A549 (cell line): ENCODE data around the gene FAM107B. TPM values are rescaled to one million over a fixed set of nuclear protein-coding genes. Genes with fewer than 3 reads are reported as not detected.

Experiments
- ATAC-seq, 2 experiments: fragments of 200-7000 bp in 1 of 2; fragments of >200 bp in 1 of 2; cut with Nextera tagmentation in 1 of 2; cut with Tn5 transposase in 1 of 2; 3 replicates each; pipeline versions ENCODE4 v1.8.0 to v1.9.1; 2018 to 2020; ENCODE audit warnings: mild to moderate bottlenecking in 1 of 2, moderate library complexity in 1 of 2
- CTCF ChIA-PET: fragments of 300-600 bp; sonication (Branson Sonifier 250); formaldehyde crosslinking; extraction: SDS; loops from one replicate; lab custom pipeline; 2021; ENCODE audit warnings: antibody characterized with exemption, inconsistent platforms; lab: Yijun Ruan, JAX
- POLR2A ChIA-PET: fragments of 350-600 bp; formaldehyde crosslinking; extraction: SDS; loops from one replicate; lab custom pipeline; 2021; ENCODE audit warnings: antibody characterized with exemption, inconsistent platforms; lab: Yijun Ruan, JAX
- DNase-seq, 2 experiments: peaks; one replicate each; pipeline versions ENCODE4 v3.0.0 to v3.0.0-alpha.2; 2011 to 2016; ENCODE audit warnings: low read depth in 1 of 2, low spot score in 1 of 2
- FAIRE-seq: peaks from 2 replicates; lab custom pipeline; 2011; peaks lifted over from hg19 to GRCh38; lab: Jason Lieb, UNC
- H3K27ac ChIP-seq, 2 experiments: fragments of >200 bp; sonication (Bioruptor Twin); formaldehyde crosslinking; 3 replicates each; pipeline ENCODE4 v1.5.1; 2016 to 2017
- H3K4me1 ChIP-seq: fragments of >200 bp; sonication (Bioruptor Twin); formaldehyde crosslinking; 3 replicates; pipeline ENCODE4 v1.6.1; 2016
- H3K4me2 ChIP-seq: fragments of >200 bp; sonication (Bioruptor Twin); formaldehyde crosslinking; 3 replicates; pipeline ENCODE4 v1.6.1; 2016
- H3K4me3 ChIP-seq: fragments of >200 bp; sonication (Bioruptor Twin); formaldehyde crosslinking; 3 replicates; pipeline ENCODE4 v1.5.1; 2016
- H3K9me3 ChIP-seq: fragments of >200 bp; sonication (Bioruptor Twin); formaldehyde crosslinking; 3 replicates; pipeline ENCODE4 v1.6.1; 2016
- ATOH8 ChIP-seq: fragments of 250-450 bp; sonication (Bioruptor Pico); IDR thresholded peaks from 2 replicates; pipeline ENCODE4 v1.5.0; 2020; ENCODE audit warnings: low read depth, mild to moderate bottlenecking, moderate library complexity
- BHLHE40 ChIP-seq: IDR thresholded peaks from 2 replicates; pipeline ENCODE4 v1.6.1; 2012; ENCODE audit warnings: low read depth, low read length, inconsistent platforms
- CBX2 ChIP-seq: fragments of 200-600 bp; sonication (generic); IDR thresholded peaks from 2 replicates; pipeline ENCODE4 v1.6.1; 2016; ENCODE audit warnings: low read depth, mild to moderate bottlenecking, borderline replicate concordance
- CBX8 ChIP-seq: fragments of 200-600 bp; sonication (generic); IDR thresholded peaks from 2 replicates; pipeline ENCODE4 v1.6.1; 2016
- CEBPB ChIP-seq, 2 experiments: fragments of >200 bp in 1 of 2; sonication (Bioruptor Twin) in 1 of 2; formaldehyde crosslinking in 1 of 2; IDR thresholded peaks; 2 replicates each; pipeline ENCODE4 v1.6.1; 2012 to 2016
- EHF ChIP-seq: fragments of 250-450 bp; sonication (Bioruptor Pico); IDR thresholded peaks from 2 replicates; pipeline ENCODE4 v1.5.0; 2020; ENCODE audit warnings: mild to moderate bottlenecking
- EHMT2 ChIP-seq: fragments of 200-600 bp; sonication (generic); IDR thresholded peaks from 2 replicates; pipeline ENCODE4 v1.6.1; 2016; ENCODE audit warnings: antibody characterized with exemption, low read depth, mild to moderate bottlenecking, moderate library complexity
- ESRRA ChIP-seq: fragments of 150-350 bp; IDR thresholded peaks from 2 replicates; pipeline ENCODE4 v1.6.1; 2014; ENCODE audit warnings: mild to moderate bottlenecking, low read length, borderline replicate concordance
- FOXS1 ChIP-seq: fragments of 250-450 bp; sonication (Bioruptor Pico); IDR thresholded peaks from 2 replicates; pipeline ENCODE4 v1.5.0; 2020; ENCODE audit warnings: mild to moderate bottlenecking, moderate library complexity
- GATA3 ChIP-seq: IDR thresholded peaks from 2 replicates; pipeline ENCODE4 v1.6.1; 2012; ENCODE audit warnings: borderline replicate concordance
- HES2 ChIP-seq: fragments of >200 bp; sonication (Bioruptor Twin); formaldehyde crosslinking; IDR thresholded peaks from 2 replicates; pipeline ENCODE4 v1.6.1; 2016
- HEYL ChIP-seq: fragments of 250-450 bp; sonication (Bioruptor Pico); IDR thresholded peaks from 2 replicates; pipeline ENCODE4 v1.8.0; 2021; ENCODE audit warnings: mild to moderate bottlenecking, moderate library complexity
- HOXB13 ChIP-seq: fragments of 250-450 bp; sonication (Bioruptor Pico); IDR thresholded peaks from 2 replicates; pipeline ENCODE4 v1.5.0; 2020; ENCODE audit warnings: low read depth, mild to moderate bottlenecking, moderate library complexity
- JUN ChIP-seq, 2 experiments: fragments of >200 bp; sonication (Bioruptor Twin); formaldehyde crosslinking; IDR thresholded peaks; 2 replicates in 1 of 2; 3 replicates in 1 of 2; pipeline ENCODE4 v1.6.1; 2016 to 2017
- MAFK ChIP-seq: fragments of 450-650 bp; IDR thresholded peaks from 2 replicates; pipeline ENCODE4 v1.6.1; 2014; ENCODE audit not compliant: partially characterized antibody
- MAZ ChIP-seq: fragments of 150-350 bp; IDR thresholded peaks from 2 replicates; pipeline ENCODE4 v1.6.1; 2014; ENCODE audit warnings: antibody characterized with exemption, low read depth, low read length, borderline replicate concordance
- NPAS2 ChIP-seq: fragments of 250-450 bp; sonication (Bioruptor Pico); IDR thresholded peaks from 2 replicates; pipeline ENCODE4 v1.8.0; 2022; ENCODE audit warnings: mild to moderate bottlenecking, moderate library complexity, borderline replicate concordance
- NR3C1 ChIP-seq: fragments of >200 bp; sonication (Bioruptor Twin); formaldehyde crosslinking; IDR thresholded peaks from 3 replicates; pipeline ENCODE4 v1.6.1; 2017
- POLR2A ChIP-seq: IDR thresholded peaks from 2 replicates; pipeline ENCODE4 v1.6.1; 2012; ENCODE audit warnings: mild to moderate bottlenecking, low read length
- POLR2AphosphoS2 ChIP-seq: conservative IDR thresholded peaks from 2 replicates; pipeline ENCODE4 v1.6.1; 2012; ENCODE audit warnings: low read length, improper control_type of control experiment, inconsistent platforms
- RFX5 ChIP-seq: fragments of 450-650 bp; IDR thresholded peaks from 2 replicates; pipeline ENCODE4 v1.7.1; 2014; ENCODE audit warnings: antibody characterized with exemption, mild to moderate bottlenecking, moderate library complexity
- RNF2 ChIP-seq: fragments of 200-600 bp; sonication (generic); IDR thresholded peaks from 2 replicates; pipeline ENCODE4 v1.6.1; 2016; ENCODE audit warnings: low read depth, mild to moderate bottlenecking, antibody characterized with exemption, moderate library complexity, borderline replicate concordance
- SMC3 ChIP-seq: fragments of >200 bp; sonication (Bioruptor Twin); formaldehyde crosslinking; IDR thresholded peaks from 3 replicates; pipeline ENCODE4 v1.6.1; 2018; ENCODE audit warnings: inconsistent platforms
- SREBF2 ChIP-seq: fragments of 450-650 bp; IDR thresholded peaks from 2 replicates; pipeline ENCODE4 v1.6.1; 2014; ENCODE audit warnings: mild to moderate bottlenecking, moderate library complexity
- TP53 ChIP-seq: fragments of 250-450 bp; sonication (Bioruptor Pico); IDR thresholded peaks from 2 replicates; pipeline ENCODE4 v1.5.0; 2021; ENCODE audit warnings: mild to moderate bottlenecking, moderate library complexity
- ZC3H11A ChIP-seq: fragments of 450-650 bp; IDR thresholded peaks from 2 replicates; pipeline ENCODE4 v1.6.1; 2014; ENCODE audit warnings: antibody characterized with exemption, mild to moderate bottlenecking
- ZFP36 ChIP-seq: fragments of 450-650 bp; IDR thresholded peaks from 2 replicates; pipeline ENCODE4 v1.6.1; 2014; ENCODE audit warnings: borderline replicate concordance; ENCODE audit not compliant: partially characterized antibody
- WGBS: methylation state at CpG from one replicate; pipeline ENCODE4 v1.1.6; 2017; ENCODE audit errors: missing lambda C conversion rate; 5-methylcytosine and 5-hydroxymethylcytosine counted together
- polyA plus RNA-seq, 4 experiments: library from polyadenylated mRNA; depleted of rRNA in 3 of 4; stranded (reverse); fragments of >200 nt; fragmentation: RNase III in 1 of 4; extraction: RNeasy Plus Mini Kit Qiagen cat#74134 plus additional on column Dnase treatment in 1 of 4; gene quantifications; 2 replicates in 3 of 4; 3 replicates in 1 of 4; pipeline ENCODE4 v1.2.3, GENCODE V29; 2011 to 2017
- TF ChIP-seq, protein P1 (sequence below): fragments of 200-600 bp; sonication (generic); IDR thresholded peaks from 2 replicates; pipeline ENCODE4 v1.6.1; 2016; ENCODE audit warnings: antibody characterized with exemption, mild to moderate bottlenecking, moderate library complexity
- TF ChIP-seq, protein P2 (sequence below): IDR thresholded peaks from 2 replicates; pipeline ENCODE4 v1.6.1; 2012
- TF ChIP-seq, protein P3 (sequence below): fragments of >200 bp; sonication (Bioruptor Twin); formaldehyde crosslinking; IDR thresholded peaks from 3 replicates; pipeline ENCODE4 v1.6.1; 2016

The FAM107B gene
- polyA plus RNA-seq, 2 of the 4 experiments (the other 2 are of a cell fraction): 99.9 to 173 TPM

DNA sequence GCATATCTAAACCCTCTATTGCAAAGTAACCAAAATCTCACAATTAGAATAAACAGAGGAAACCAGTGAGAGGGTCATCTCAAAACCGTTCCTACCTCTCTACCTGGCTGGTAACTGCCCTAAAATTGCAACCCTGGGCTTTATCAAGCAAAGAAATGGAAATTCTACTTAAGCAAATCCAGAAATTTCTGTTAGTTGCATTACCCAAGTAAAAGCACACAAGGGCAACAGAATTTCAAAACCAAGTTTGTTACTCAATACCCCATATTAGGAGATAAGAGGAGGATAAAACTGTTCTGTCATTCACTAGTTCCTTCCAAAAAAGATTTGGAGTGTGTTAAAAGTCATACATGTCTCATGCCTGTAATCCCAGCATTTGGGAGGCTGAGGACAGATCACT, 195.3 kb downstream of the FAM107B start:
- Histone ChIP-seq H3K9me3 (no peaks in the 10 kb centered on the region), H3K27ac (peak overlapping the region; percentile 83 to 88), H3K4me1 (peaks cover 83% of the 10 kb centered on the region), H3K4me3 (peak overlapping the region; percentile 21), H3K4me2 (peak overlapping the region; percentile 73)
- ChIA-PET CTCF (interaction anchor here (2.8 kb wide), 1 partner anchor 42 kb away, joined by 13 read pairs; no protein-coding TSS in a partner anchor), POLR2A (no interaction called here)
- TF ChIP-seq GATA3: no peak
- TF ChIP-seq HES2: peak; percentile 51; the same call in 1 of the 2 replicates
- peak; percentile 46 to 69; a peak in 2 of 4 replicates for TF ChIP-seq CEBPB (IDR thresholded peaks at IDR 0.05)
- no peak for DNase-seq
- no peak for FAIRE-seq
- 0 out of 6 replicates have a peak, but pooled peaks of 1 of the 2 experiments have one; percentile 9 for ATAC-seq
- WGBS: 35% methylated on average over 1 of the region's 1 CpG

DNA sequence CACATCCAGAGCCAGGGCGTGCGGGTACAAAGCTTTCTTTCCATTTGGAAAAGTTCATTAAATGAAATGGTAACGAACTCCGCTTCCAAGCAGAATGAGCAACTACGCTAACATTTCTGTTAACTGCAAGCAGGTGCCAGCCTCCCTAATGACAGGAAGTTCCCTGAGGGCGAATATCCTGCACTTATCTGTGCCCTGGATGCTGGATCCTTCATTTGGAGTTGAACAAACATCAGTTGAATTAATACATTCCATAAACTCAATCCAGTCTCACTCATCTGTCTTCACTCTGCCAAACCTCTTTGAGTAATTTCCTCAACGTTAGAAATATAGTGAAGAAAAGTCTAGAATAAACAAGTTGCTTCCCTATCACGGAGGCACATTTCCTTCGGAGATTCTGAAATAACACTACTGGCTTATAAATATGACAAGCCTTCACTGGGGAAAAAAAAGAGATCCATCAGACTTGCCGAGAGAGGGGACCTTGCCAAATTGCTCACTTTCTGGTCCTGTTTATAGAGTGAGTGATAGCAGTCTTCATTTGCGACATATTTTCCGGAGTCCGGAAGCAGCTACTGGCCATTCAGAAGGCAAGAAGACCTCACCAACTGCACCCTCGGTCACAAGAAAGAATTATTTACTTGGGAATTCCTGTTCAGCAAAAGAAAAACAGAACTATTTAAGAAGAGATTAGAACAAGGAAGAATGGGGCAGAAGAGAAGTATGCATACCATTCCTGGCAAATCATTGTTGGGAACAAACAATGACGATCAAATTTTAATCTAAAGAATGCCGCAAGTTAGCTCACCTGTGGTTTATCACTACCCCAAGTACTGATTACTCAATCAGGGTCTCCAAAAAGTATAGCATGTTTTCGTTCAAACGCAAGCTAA, 196.4 kb downstream of the FAM107B start:
- ATAC-seq: peak; percentile 72 to 80
- Histone ChIP-seq H3K9me3 (no peaks in the 10 kb centered on the region), H3K4me1 (peaks cover 84% of the 10 kb centered on the region), H3K27ac (peak overlapping the region; percentile 83 to 88), H3K4me3 (peak overlapping the region; percentile 21; the same call in 2 of the 3 replicates), H3K4me2 (peak overlapping the region; percentile 73)
- FAIRE-seq: no peak
- POLR2A ChIA-PET: interaction anchor here (0.6 to 1.6 kb wide), 3 partner anchors 9 to 26 kb away, joined by 4 to 5 read pairs (median 4); no protein-coding TSS in a partner anchor
- DNase-seq: peak in 1 of 2 experiments; percentile 92
- 14% methylated on average over 18 of the region's 18 CpGs for WGBS
- CTCF ChIA-PET: interaction anchor here (0.7 to 2.8 kb wide), 3 partner anchors 11 to 41 kb away, joined by 3 to 13 read pairs (median 6); no protein-coding TSS in a partner anchor
- TF ChIP-seq RFX5 (no peak; the same call in 1 of the 2 replicates), GATA3 (peak; percentile 86), BHLHE40 (no peak), HEYL (CRISPR knock-in tag) (no peak), ESRRA (no peak), ZC3H11A (no peak), NR3C1 (no peak), HOXB13 (no peak), ATOH8 (CRISPR knock-in tag) (no peak), EHF (CRISPR knock-in tag) (no peak), POLR2AphosphoS2 (no peak), NPAS2 (CRISPR knock-in tag) (no peak), CBX2 (no peak), RNF2 (no peak), TP53 (no peak), MAZ (no peak), SMC3 (peak; percentile 32; the same call in 2 of the 3 replicates), EHMT2 (no peak), SREBF2 (no peak), CBX8 (no peak), MAFK (no peak), POLR2A (no peak), JUN (IDR thresholded peaks at IDR 0.05) (peak; percentile 68 to 89), FOXS1 (CRISPR knock-in tag) (no peak), ZFP36 (no peak)
- TF ChIP-seq, protein P1, sequence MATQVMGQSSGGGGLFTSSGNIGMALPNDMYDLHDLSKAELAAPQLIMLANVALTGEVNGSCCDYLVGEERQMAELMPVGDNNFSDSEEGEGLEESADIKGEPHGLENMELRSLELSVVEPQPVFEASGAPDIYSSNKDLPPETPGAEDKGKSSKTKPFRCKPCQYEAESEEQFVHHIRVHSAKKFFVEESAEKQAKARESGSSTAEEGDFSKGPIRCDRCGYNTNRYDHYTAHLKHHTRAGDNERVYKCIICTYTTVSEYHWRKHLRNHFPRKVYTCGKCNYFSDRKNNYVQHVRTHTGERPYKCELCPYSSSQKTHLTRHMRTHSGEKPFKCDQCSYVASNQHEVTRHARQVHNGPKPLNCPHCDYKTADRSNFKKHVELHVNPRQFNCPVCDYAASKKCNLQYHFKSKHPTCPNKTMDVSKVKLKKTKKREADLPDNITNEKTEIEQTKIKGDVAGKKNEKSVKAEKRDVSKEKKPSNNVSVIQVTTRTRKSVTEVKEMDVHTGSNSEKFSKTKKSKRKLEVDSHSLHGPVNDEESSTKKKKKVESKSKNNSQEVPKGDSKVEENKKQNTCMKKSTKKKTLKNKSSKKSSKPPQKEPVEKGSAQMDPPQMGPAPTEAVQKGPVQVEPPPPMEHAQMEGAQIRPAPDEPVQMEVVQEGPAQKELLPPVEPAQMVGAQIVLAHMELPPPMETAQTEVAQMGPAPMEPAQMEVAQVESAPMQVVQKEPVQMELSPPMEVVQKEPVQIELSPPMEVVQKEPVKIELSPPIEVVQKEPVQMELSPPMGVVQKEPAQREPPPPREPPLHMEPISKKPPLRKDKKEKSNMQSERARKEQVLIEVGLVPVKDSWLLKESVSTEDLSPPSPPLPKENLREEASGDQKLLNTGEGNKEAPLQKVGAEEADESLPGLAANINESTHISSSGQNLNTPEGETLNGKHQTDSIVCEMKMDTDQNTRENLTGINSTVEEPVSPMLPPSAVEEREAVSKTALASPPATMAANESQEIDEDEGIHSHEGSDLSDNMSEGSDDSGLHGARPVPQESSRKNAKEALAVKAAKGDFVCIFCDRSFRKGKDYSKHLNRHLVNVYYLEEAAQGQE: no peak
- TF ChIP-seq, protein P2, sequence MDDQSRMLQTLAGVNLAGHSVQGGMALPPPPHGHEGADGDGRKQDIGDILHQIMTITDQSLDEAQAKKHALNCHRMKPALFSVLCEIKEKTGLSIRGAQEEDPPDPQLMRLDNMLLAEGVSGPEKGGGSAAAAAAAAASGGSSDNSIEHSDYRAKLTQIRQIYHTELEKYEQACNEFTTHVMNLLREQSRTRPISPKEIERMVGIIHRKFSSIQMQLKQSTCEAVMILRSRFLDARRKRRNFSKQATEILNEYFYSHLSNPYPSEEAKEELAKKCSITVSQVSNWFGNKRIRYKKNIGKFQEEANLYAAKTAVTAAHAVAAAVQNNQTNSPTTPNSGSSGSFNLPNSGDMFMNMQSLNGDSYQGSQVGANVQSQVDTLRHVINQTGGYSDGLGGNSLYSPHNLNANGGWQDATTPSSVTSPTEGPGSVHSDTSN: 0 out of 2 replicates have a peak, but pooled peaks have one; percentile 31
- TF ChIP-seq, protein P3, sequence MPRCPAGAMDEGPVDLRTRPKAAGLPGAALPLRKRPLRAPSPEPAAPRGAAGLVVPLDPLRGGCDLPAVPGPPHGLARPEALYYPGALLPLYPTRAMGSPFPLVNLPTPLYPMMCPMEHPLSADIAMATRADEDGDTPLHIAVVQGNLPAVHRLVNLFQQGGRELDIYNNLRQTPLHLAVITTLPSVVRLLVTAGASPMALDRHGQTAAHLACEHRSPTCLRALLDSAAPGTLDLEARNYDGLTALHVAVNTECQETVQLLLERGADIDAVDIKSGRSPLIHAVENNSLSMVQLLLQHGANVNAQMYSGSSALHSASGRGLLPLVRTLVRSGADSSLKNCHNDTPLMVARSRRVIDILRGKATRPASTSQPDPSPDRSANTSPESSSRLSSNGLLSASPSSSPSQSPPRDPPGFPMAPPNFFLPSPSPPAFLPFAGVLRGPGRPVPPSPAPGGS: peak; percentile 58; the same call in 1 of the 3 replicates
